Embryonic facial prominence (tissue), 1 donor: Measurements from ENCODE around the gene UGT1A4.

ENCODE experiments used
- DNase-seq: peaks from one replicate; pipeline ENCODE4 v3.0.0-alpha.2; 2016; ENCODE audit errors: extremely low spot score

UGT1A4 gene

DNA sequence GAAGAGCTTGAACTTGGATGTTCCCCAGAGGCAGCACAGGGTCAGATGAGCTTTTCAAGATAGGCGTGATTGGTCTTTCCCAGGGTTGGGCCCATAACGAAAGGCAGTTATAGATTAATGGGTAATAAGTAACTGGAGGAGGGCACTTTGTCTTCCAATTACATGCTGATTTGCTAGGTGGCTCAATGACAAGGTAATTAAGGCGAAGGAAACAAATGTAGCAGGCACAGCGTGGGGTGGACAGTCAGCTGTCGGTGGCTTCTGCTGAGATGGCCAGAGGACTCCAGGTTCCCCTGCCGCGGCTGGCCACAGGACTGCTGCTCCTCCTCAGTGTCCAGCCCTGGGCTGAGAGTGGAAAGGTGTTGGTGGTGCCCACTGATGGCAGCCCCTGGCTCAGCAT lies at the start of gene UGT1A4:
UGT1A4 (plus strand) TSS at position 185 of the 400 bp plus-strand sequence; CDS start at position 270, 85 bp downstream.
- no peak for DNase-seq

DNA sequence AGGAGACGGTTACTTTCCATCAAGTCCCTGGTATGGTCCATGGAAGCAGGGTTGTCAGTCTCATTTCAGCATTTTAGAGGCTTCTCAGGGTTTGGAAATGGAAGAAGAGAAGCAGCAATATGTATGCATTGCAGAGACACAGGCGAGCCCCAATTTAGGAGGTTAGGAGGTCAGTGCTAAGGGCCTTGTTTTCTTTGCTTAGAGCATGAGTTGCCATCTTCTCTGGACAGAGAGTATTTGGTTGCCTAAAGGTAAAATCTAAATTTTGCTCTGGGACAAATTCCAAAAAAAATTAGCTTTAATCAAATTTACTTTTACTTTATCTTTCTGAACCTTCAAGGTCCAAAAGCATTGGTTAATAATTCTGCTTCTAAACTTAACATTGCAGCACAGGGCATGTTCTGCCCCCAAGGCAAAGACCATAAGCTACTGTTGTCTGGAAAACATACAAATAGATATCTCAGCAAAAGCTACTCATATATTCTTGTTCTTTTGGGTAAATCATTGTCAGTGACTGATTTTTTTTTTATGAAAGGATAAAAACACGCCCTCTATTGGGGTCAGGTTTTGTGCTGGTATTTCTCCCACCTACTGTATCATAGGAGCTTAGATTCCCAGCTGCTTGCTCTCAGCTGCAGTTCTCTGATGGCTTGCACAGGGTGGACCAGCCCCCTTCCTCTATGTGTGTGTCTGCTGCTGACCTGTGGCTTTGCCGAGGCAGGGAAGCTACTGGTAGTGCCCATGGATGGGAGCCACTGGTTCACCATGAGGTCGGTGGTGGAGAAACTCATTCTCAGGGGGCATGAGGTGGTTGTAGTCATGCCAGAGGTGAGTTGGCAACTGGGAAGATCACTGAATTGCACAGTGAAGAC lies 47.0 kb upstream of the UGT1A4 start, which contains the start of gene UGT1A9:
UGT1A9 (plus strand) TSS at position 609 of the 872 bp plus-strand sequence; CDS start at position 646, 37 bp downstream.
- no peak for DNase-seq

DNA sequence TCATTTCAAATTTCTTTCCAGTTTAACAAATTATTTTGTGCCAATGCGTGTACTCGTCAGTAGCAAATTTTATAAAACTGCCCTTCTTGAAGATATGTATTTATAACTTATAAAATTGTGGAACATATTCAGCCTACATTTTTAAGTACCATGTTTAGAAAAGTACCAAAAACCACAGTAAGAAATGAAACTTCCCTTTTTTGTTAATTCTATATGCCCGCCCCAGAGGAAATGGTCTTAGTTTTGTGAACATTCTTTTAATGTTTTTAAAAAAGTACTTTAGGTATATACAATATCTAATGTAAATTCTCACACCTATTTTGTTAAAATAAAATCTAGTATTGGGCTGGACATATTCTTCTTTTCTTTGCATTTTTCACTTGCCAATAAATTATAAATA lies 45.6 kb upstream of the UGT1A4 start:
- DNase-seq, result no peak

DNA sequence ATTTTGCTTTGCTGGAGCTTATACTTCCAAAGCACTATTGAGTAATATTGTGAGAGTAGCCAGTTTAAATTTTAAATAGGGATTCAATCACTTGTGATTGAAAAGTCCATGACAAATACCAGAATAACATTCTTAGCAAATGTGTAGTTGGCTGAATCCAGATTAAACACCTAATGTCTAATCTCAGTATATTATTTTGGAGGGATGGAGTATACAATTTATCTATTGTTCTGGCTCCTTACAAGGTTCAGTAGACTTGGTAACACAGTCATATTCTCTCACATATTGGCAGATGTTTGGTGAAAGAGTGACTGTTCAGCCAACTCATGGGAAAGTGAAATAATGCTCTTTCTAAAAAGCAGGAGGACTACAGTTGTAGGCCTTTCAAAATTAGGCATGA lies 44.6 kb upstream of the UGT1A4 start:
- DNase-seq, result no peak

DNA sequence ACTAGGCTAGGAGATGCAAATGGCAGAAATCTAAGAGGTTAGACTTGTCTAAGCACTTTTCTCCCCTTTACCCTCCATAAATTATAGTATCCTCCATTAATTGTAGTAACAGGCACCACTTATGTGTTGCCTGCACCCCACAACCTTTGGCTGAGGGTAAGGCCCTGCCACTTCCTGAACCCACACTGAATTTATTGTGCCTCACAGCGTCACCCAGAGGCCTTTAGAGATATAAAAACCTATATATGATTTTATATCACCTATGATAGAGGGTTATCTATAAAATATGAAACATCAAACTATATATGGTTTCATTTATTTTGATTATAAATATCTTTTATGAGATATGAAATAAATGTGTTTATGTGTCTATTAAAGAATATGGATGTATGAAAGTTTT lies 44.2 kb upstream of the UGT1A4 start:
- no peak for DNase-seq

DNA sequence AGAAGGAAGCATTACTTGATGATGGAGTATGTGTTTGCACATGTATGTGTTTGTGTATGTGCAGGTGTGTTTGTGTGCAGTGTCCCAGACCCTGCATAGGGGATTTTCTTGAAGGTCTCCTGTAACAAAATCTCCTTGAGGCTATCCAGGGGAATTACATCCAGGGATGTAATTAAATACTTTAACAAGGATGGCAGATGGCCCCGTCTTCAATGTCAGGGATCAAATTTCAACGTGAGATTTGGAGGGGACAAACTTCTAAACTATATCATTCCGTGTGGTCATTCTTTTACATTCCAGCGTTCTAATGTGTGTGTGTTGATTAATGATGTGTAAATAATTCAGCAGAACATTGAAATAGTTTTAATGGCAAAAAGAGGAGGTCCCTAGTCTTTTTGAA lies 43.5 kb upstream of the UGT1A4 start:
- DNase-seq, result no peak

DNA sequence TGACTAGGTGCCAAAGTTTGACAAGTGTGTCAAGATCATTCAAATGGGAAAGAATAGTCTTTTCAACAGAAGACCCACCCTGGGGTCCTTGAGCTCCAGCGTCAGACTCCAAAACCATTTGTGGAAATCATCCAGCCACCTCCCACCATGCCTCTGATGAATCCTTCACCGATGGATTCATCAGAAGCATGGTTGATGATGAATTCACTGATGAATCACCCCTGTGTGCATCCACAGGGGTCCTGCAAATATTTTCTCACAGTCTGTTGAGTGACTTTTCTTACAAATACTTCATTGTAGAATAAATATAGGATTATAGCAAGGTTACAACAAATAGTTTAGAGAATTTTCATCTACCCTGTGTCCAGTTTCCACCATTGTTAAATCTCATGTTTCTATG lies 42.5 kb upstream of the UGT1A4 start:
- no peak for DNase-seq

DNA sequence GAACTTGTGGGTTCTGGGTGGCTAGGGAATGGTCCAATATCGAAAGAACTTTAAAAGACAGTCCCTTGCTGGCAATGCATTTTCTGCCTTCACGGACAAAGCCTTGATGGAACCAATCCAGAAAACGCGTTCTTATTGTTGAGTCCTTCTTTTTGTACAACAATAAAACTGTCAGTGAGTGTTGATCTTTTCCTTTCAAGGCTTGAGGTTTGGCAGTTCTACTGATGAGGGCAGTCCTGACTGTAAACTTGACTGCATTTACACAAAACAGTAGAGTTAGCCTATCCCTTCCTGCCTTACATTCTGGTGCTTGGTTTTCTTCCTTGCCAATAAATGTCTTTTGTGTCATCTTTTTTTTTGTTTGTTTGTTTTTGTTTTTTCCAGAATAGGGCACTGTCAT lies 39.3 kb upstream of the UGT1A4 start:
- DNase-seq, result no peak

DNA sequence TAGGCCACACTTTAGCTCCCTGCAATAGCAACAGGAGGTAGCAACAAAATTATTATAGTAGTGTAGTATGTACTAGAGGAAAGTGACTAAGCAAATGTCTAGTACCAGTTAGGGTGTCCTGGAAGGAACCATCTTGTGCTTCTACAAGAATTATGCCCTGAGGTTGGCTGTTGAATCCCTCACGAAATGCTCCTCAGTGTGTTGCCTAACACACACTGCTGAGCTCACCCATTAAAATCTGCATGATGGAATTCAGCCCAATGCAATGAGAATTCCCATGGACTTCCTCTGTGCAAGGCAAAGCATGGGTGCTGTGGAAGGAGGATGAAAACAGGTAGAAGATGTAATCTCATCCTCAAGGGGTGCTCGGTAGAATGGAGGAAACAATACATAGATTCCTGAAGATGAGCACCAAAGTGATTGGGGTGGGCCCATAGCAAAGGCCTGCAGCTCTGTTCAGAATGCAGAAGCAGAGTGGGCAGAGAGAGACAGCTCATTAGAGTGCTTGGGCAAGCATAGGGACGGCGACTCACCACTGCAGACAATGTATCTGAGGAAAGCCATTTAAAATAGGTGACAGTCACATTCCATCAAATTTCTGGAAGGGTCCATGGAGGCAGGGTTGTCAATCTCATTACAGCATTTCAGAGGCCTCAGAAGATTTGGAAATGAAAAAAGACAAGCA lies 38.0 kb upstream of the UGT1A4 start:
- DNase-seq, result no peak

DNA sequence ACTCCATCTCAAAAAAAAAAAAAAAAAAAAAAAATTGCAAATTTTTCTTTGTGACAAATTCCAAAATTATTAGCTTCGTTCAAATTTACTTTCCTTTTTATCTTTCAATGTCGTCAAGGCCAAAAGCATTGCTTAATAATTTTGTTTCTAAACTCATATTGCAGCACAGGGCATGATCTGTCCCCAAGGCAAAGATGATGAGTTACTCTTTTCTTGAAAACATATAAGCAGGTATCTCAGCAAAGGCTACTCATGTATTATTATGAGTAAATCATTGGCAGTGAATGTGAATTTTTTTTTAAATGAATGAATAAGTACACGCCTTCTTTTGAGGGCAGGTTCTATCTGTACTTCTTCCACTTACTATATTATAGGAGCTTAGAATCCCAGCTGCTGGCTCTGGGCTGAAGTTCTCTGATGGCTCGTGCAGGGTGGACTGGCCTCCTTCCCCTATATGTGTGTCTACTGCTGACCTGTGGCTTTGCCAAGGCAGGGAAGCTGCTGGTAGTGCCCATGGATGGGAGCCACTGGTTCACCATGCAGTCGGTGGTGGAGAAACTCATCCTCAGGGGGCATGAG lies 36.9 kb upstream of the UGT1A4 start, which contains the start of gene UGT1A7:
UGT1A7 (plus strand) TSS at position 381 of the 579 bp plus-strand sequence; CDS start at position 418, 37 bp downstream.
- no peak for DNase-seq

DNA sequence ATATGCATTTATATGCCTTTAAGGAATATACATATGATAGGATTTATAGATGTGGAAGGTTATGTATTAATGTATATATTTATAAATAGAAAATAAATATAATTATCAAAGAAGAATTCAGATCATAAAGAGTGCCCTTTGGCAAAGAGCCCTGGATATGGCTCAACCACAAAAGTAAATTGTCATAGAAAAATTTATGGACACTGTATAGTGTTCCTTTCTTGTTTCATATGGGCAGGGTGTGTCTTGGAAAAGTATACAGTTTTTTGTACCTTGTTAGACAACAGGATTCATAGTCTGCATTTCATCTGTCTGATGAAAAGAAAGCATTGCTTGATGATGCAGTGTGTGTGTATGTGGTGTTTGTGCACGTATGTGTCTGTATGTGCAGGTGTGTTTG lies 33.9 kb upstream of the UGT1A4 start:
- no peak for DNase-seq

DNA sequence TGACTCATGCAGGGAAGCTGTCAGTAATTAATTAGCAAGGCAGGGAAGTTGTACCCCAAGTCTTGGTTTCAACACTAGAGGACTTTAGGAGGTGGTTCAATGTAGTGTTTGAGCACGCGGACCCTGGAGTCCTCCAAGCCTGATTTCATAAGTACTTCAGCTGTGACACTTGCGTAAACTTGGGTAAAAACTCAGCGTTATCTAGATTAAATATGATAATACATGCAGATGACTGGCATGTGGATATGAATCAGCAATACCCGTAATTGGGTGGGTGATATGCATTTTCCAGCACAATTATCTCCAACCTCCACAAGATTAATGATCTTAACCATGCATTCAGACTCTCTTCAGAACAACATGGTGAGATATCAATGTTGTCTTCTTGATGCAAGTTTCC lies 31.6 kb upstream of the UGT1A4 start:
- no peak for DNase-seq

DNA sequence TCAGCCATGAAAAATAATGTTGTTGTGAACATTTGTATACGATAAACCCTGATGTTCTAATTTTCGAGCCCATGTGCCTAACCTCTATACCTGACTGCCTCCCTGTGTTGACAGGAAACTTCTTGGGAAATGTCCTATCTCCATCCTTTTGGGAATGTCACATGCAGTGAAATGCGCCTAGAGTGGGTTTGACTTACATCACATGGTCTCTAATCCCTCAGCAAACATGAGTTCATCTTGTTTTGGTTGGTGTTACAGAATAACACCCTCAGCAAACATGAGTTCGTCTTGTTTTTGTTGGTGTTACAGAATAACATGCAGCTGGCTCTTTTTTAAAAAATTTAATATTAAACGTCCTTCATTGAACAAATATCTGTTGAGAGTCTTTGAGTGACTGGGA lies 30.2 kb upstream of the UGT1A4 start:
- DNase-seq, result no peak

DNA sequence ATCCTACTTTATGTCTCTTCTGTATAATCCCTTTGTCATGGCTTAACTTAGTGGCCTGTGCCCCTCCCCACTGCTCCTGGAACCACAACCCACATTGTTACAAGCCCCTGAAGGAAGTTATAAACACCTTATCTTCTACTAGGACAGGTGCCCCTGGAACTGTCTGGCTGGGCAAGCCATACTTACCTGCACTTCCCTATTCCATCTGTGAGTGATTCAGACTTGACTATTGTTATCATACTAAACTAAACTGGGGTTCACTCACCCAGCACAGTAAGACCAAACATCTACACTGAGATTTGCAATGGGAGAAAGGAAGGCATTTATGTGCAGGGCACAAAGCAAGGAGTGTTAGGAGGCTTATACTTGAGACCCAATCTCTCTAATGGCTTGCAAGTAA lies 29.5 kb upstream of the UGT1A4 start:
- no peak for DNase-seq

DNA sequence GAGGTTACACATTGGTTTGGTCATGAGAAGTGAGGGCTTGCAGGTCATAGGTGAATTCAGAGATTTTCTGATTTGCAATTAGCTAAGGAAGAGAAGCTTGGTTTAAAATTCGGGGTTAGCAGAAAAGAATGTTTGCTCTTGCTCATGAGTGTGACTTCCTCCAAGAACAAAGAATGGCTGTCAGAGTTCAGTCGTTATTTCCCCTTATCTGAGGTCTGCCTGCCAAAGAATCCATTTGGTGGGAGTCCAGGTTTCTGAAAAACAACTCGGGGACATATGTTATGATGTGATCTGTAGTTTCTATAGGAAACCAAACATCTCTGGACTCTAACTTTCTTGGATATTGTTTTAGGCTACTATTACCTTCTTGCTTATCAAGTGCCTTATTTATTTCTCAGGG lies 29.0 kb upstream of the UGT1A4 start:
- DNase-seq, result no peak

DNA sequence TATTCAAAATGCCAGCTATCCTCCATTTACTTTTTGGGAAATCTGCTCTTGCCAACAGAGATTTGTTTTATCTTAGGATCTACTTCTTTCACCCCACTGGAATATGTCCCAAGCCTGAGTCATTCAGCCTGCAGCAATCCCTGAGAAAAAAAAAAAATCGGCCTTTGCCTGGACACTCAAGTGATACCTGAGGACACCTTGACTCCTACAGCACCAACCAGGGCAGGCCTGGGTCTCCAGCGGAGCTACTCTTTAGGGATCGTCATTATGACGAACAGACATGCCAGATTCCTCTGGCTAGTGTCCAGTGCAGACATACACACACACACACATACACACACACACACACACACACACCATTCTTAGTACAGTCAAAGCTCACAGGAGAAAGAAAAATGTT lies 28.1 kb upstream of the UGT1A4 start:
- DNase-seq, result no peak

DNA sequence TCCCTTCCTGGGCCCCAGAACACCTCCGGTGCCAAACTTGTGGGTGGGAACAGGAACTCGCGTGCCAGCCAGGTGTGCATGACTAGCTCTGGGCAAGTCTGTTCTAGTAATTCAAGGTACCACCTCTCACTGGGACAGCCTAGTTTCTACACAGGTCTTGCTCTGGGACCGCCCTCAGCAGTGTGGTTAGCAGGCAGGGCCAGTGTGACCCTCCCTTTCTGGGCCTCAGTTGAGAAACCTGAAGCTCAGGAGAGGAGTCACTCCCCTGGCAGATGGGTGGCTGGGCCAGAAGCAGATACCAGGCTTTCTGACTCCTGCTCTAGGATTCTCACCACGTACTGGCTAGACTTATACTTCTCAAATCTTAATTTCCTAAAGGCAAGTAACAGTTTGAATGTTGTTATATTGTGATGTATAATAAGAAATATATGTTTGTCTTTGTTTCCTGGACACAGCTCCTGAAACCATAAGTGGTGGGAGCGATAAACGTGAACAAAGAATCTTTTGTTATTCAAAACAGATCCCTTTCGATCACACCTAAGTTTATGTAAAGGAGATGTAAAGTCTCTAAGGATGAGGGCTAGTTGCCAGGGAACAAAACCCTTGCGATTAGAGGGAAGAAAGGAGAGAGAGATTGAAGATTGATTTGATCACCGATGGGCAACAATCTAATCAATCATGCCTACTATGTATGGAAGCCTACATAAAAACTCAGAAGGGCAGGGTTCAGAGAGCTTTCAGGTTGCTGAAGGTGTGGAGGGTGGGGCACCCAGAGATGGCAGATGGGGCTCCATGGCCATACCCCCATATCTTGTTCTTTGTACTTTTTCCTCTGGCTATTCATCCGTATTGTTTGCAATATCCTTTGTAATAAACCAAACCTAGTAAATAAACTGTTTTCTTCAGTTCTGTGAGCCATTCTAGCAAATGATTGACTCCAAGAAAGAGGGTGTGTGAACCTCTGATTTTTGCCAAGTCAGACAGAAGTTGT lies 26.8 kb upstream of the UGT1A4 start:
- DNase-seq, result no peak

DNA sequence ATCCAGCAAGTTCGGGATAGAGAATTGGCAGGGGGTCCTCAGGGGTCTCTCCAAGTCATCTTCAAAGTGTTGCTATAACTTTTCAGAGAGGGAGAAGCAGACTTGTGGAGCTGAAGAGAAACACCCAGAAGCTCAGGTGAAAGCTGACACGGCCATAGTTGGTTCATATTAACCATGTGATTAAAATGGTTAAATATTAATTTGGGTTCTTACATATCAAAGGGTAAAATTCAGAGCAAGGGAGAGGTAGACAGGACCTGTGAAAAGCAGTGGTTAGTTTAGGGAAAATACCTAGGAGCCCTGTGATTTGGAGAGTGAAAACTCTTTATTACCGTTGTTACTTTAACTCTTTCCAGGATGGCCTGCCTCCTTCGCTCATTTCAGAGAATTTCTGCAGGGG lies 25.9 kb upstream of the UGT1A4 start, which contains the start of gene UGT1A6:
UGT1A6 (plus strand) TSS at position 243 of the 400 bp plus-strand sequence; CDS start at position 358, 115 bp downstream.
- no peak for DNase-seq

DNA sequence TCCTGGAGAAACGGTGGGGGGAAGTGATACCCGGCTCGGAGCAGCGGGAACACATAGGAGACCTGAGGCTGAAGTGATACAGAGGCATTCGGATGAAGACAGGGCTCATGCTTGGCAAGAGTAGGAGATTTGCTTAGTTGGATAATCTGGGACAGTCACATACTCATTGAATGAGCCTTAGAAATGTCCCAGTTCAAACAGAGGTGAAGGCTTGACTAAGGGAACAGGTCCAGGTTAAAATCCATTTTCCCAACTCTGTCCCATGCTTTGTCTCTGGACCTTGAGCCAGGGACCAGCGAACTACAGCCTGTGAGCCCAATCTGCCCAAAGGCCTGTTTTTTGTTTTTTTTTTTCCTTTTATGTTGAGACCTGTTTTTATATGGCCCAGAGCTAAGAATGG lies 24.6 kb upstream of the UGT1A4 start:
- no peak for DNase-seq

DNA sequence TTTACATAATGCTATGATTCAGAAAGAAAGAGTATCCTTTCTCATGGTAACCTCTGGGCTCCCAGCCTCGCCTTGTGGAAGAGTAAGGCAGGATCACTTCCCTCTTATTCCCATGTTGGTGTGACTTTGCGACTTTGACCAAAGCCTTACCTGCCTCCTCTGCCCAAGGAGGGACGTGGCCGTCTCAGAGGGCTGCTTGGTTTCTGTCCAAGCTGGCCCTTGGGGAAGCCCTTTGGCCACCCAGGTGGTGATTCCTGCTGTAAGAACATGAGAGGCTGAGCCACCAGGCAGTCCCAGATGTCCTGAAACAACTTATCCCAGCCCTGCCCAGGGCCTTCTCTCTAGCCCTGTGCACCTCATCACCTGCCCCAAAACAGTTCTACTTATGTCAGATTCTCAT lies 19.8 kb upstream of the UGT1A4 start:
- DNase-seq, result no peak

DNA sequence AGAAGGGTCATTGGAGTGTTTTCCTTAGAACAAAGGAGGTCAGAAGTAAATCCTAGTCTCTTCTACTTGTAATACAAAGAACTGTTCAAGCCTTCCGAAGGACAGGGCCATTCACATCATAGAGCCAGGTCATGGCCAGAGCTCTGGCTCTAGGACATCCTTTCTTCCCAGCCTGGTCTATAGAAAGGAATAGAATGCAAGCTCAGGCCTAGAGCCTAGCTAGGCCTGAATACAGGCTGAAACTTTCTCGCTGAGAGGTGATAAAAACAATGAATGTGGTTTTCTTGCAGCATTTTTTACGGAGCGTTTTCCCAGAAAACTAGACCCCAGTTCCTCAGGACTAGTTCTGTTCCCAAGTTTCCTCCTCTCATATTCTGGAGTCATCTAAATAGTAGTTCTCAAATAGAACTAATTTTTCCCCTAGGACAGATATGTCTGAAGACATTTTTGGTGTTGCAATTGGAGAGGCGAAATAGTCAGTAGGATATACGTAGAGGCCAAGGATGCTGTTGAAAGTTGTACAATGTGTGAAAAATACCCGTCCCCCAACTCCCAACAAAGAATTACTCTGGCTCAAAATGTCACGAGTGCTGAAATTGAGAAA lies 19.0 kb upstream of the UGT1A4 start:
- no peak for DNase-seq
